Neural crest cell (in vitro differentiated cells): ENCODE measurements around the gene MPZL1. TPM values are rescaled to one million over a fixed set of nuclear protein-coding genes. Genes with fewer than 3 reads are reported as not detected.
"Not testable (repeated sequence)": the region's sequence is repeated elsewhere in the genome, so short reads cannot be mapped to it uniquely, and the experiment has no call there.

ENCODE experiments used
- DNase-seq: peaks from one replicate; pipeline ENCODE4 v3.0.0; 2021; ENCODE audit warnings: low read depth, mixed read lengths, low spot score
- H3K27ac Mint-ChIP-seq: one replicate; pipeline ENCODE4 v1.8.0; 2021; ENCODE audit warnings: mild to moderate bottlenecking, mixed read lengths; ENCODE audit not compliant: unreplicated experiment
- H3K27me3 Mint-ChIP-seq: 2 replicates; pipeline ENCODE4 v1.8.0; 2021; ENCODE audit warnings: low read depth, mild to moderate bottlenecking, mixed read lengths
- H3K36me3 Mint-ChIP-seq: 2 replicates; pipeline ENCODE4 v1.8.0; 2021; ENCODE audit warnings: low read depth, mild to moderate bottlenecking, mixed read lengths
- H3K4me1 Mint-ChIP-seq: 2 replicates; pipeline ENCODE4 v1.8.0; 2021; ENCODE audit warnings: mixed read lengths
- H3K4me3 Mint-ChIP-seq: one replicate; pipeline ENCODE4 v1.8.0; 2021; ENCODE audit warnings: mild to moderate bottlenecking, mixed read lengths
- H3K9me3 Mint-ChIP-seq: 2 replicates; pipeline ENCODE4 v1.8.0; 2021; ENCODE audit warnings: mixed read lengths
- total RNA-seq: library from RNA; stranded (reverse); gene quantifications from 2 replicates; pipeline ENCODE4 v1.2.1, GENCODE V29; 2021
- TF ChIP-seq, protein P1 (sequence below): fragments of 200-600 bp; sonication (generic); conservative IDR thresholded peaks from 2 replicates; pipeline ENCODE4 v1.5.0; 2021; ENCODE audit warnings: antibody characterized with exemption, mild to moderate bottlenecking

Gene MPZL1
- total RNA-seq, 1 donor from 2014 or later = 114 TPM

DNA sequence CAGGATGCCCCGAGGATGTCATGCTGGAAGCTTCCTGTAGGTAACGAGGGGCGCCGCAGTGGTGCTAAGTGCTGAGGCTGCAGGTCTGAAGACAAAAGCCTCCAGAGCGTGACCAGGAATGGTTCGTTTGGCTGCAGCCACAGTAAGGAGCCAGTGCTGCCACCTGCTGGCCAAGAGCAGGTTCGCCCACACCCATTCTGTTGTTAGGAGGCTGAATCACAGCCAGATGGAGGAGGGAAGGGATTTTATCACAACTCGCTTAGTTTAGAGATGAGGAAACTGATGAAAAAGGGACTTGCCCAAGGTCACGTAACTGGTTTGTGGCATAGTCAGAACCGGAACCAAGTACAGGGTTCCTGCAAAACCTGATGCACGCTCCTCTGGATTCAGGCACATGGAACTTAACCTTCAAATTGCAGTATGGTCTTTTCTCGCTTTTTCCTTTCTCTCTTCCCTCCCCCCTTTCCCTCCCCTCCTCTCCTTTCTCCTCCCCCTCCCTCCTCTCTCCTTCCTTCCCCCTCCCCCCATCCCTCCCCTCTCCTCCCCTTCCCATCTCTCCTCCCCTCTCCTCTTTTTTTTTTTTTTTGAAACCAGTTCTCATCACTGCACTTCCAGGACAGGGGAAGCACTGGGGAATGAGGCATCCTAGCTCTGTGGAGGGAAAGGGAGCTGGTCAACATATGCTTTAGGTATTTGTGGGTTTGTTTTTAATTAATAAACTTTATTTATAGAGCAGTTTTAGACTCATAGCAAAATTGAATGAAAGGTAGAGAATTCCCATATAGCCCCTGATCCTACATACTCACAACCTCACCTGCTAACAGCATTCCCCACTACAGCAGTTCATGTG, 81.8 kb downstream of the MPZL1 start:
- TF ChIP-seq, protein P1, sequence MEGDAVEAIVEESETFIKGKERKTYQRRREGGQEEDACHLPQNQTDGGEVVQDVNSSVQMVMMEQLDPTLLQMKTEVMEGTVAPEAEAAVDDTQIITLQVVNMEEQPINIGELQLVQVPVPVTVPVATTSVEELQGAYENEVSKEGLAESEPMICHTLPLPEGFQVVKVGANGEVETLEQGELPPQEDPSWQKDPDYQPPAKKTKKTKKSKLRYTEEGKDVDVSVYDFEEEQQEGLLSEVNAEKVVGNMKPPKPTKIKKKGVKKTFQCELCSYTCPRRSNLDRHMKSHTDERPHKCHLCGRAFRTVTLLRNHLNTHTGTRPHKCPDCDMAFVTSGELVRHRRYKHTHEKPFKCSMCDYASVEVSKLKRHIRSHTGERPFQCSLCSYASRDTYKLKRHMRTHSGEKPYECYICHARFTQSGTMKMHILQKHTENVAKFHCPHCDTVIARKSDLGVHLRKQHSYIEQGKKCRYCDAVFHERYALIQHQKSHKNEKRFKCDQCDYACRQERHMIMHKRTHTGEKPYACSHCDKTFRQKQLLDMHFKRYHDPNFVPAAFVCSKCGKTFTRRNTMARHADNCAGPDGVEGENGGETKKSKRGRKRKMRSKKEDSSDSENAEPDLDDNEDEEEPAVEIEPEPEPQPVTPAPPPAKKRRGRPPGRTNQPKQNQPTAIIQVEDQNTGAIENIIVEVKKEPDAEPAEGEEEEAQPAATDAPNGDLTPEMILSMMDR = peak; percentile 96
- DNase-seq = peak; percentile 85
- peaks cover 42% of the 10 kb centered on the region for H3K36me3 Mint-ChIP-seq
- no peak overlapping the region for H3K27ac Mint-ChIP-seq
- peaks cover 14% of the 10 kb centered on the region for H3K4me1 Mint-ChIP-seq
- no peaks in the 10 kb centered on the region for H3K27me3 Mint-ChIP-seq
- H3K9me3 Mint-ChIP-seq = peaks cover 6% of the 10 kb centered on the region
- H3K4me3 Mint-ChIP-seq = peak overlapping the region; percentile 73

DNA sequence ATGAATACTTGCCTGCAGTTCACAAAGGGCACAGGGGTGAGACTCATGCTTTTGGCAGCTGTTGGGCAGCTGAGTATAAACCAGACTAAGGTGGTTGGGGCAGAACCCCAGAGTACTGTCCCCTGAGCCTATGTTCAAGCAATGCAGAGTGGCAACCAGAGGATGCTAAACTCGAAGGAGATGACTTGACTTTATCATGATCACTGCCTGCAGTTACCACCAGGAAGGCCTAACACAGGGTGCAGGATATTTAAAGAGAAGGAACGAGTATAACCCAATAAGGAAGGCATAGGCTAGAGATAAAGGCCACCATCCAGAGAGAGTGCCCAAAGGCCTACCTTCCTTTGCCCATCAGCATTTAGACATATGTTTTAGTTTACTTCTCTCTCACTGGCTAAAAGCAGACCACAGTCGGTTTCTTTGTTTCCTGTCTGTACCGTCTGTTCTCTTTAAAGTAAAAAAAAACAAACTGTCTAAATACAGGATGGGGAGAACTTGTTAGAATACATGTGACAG, 83.3 kb downstream of the MPZL1 start:
- H3K27ac Mint-ChIP-seq = no peak overlapping the region
- H3K36me3 Mint-ChIP-seq = peaks cover 50% of the 10 kb centered on the region
- H3K4me1 Mint-ChIP-seq = peaks cover 14% of the 10 kb centered on the region
- TF ChIP-seq, protein P1 = no peak
- H3K27me3 Mint-ChIP-seq = no peaks in the 10 kb centered on the region
- H3K9me3 Mint-ChIP-seq = peaks cover 9% of the 10 kb centered on the region
- DNase-seq = no peak
- H3K4me3 Mint-ChIP-seq = no peak overlapping the region

DNA sequence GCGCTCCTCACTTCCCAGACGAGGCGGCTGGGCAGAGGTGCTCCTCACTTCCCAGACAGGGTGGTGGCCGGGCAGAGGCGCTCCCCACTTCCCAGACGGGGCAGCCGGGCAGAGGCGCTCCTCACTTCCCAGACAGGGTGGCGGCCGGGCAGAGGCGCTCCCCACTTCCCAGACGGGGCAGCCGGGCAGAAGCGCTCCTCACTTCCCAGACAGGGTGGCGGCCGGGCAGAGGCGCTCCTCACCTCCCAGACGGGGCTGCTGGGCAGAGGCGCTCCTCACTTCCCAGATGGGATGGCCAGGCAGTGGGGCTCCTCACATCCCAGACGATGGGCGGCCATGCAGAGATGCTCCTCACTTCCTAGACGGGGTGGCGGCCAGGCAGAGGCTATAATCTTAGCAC, 84.5 kb downstream of the MPZL1 start:
- peaks cover 46% of the 10 kb centered on the region for H3K36me3 Mint-ChIP-seq
- H3K4me3 Mint-ChIP-seq, H3K9me3 Mint-ChIP-seq, H3K27ac Mint-ChIP-seq, DNase-seq, H3K27me3 Mint-ChIP-seq: not testable (repeated sequence)
- H3K4me1 Mint-ChIP-seq = peaks cover 14% of the 10 kb centered on the region

DNA sequence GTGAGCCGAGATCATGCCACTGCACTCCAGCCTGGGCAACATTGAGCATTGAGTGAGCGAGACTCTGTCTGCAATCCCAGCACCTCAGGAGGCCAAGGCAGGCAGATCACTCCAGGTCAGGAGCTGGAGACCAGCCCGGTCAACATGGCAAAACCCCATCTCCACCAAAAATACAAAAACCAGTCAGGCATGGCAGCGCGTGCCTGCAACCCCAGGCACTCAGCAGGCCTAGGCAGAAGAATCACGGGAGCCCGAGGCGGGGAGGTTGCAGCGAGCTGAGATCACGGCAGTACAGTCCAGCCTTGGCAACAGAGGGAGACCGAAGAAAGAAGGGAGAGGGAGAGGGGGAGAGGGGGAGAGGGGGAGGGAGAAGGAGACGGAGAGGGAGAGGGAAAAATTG, 84.9 kb downstream of the MPZL1 start:
- H3K36me3 Mint-ChIP-seq = peaks cover 44% of the 10 kb centered on the region
- H3K27ac Mint-ChIP-seq, DNase-seq, H3K27me3 Mint-ChIP-seq, H3K9me3 Mint-ChIP-seq, H3K4me3 Mint-ChIP-seq: not testable (repeated sequence)
- H3K4me1 Mint-ChIP-seq = peaks cover 14% of the 10 kb centered on the region

DNA sequence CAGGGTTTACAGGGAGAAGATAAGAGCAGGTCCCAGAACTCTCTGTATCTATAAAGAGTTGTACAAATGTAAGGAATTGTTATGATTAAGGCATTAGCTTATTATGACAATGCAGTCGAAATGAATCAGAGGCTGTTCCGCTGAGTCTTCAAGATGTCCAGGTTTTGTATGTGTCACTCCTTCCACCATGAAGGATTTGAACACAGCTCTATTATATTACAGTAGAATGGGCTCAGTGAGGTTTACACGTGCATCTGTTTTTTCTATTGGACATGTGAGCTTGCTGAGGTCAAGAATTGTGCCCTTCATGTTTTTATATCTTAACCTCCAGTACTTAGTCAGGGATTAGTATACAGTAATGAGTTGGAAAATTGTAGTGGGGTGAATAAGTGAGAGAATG, 86.3 kb downstream of the MPZL1 start:
- TF ChIP-seq, protein P1 = no peak
- Mint-ChIP-seq H3K27me3 (no peaks in the 10 kb centered on the region), H3K36me3 (peaks cover 37% of the 10 kb centered on the region), H3K9me3 (peaks cover 19% of the 10 kb centered on the region), H3K4me1 (peaks cover 13% of the 10 kb centered on the region), H3K27ac (no peak overlapping the region), H3K4me3 (no peak overlapping the region)
- no peak for DNase-seq

DNA sequence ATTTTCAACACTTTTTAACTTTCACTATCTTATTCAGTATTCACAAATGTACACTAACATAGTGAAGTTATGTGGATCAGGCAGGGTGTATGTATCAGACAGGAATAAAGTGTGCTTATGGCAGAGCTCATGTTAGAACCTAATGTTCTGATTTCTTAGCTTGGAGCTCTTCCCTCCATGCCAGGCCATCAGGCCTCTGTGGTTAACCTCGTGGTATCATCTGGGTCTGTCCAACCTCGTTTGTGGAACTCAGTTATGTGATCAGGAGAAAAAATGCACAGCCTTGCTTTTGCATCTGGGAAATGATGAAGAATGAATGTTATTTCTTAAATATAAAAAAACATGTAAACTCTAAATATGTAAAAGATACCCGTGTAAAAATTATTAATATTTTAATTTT, 86.9 kb downstream of the MPZL1 start:
- no peak overlapping the region for H3K4me3 Mint-ChIP-seq
- peaks cover 35% of the 10 kb centered on the region for H3K36me3 Mint-ChIP-seq
- peaks cover 19% of the 10 kb centered on the region for H3K9me3 Mint-ChIP-seq
- H3K27me3 Mint-ChIP-seq = no peaks in the 10 kb centered on the region
- peaks cover 10% of the 10 kb centered on the region for H3K4me1 Mint-ChIP-seq
- no peak overlapping the region for H3K27ac Mint-ChIP-seq
- TF ChIP-seq, protein P1 = no peak
- no peak for DNase-seq
